Caco-2 (cell line): ENCODE data around the gene ASTN1. TPM values are rescaled to one million over a fixed set of nuclear protein-coding genes. Genes with fewer than 3 reads are reported as not detected.

Source experiments
- BruUV-seq: library from RNA; stranded (reverse); fragments of 400-500 nt; replicated peaks from 2 replicates; lab custom pipeline; 2021; lab: Mats Ljungman, UMichigan
- CTCF ChIA-PET: fragments of 300-600 bp; sonication (Branson Sonifier 250); formaldehyde crosslinking; loops from one replicate; lab custom pipeline; 2022; ENCODE audit warnings: antibody characterized with exemption; lab: Charles Lee
- POLR2A ChIA-PET: fragments of 300-600 bp; sonication (Branson Sonifier 250); formaldehyde crosslinking; loops from one replicate; lab custom pipeline; 2022; ENCODE audit warnings: antibody characterized with exemption; lab: Charles Lee
- DNase-seq, 2 experiments: peaks; one replicate each; pipeline versions ENCODE4 v3.0.0 to v3.0.0-alpha.2; 2020 to 2022
- H3K27me3 ChIP-seq: replicated peaks from 2 replicates; pipeline ENCODE4 v1.6.0; 2011; ENCODE audit warnings: low read length; ENCODE audit not compliant: control insufficient read depth, insufficient read depth
- H3K36me3 ChIP-seq: 2 replicates; pipeline ENCODE4 v1.5.1; 2011; ENCODE audit warnings: low read length; ENCODE audit not compliant: control insufficient read depth, insufficient read depth
- H3K4me1 ChIP-seq: fragments of 250-450 bp; sonication (Bioruptor Pico); 2 replicates; pipeline ENCODE4 v1.5.1; 2020; ENCODE audit warnings: mild to moderate bottlenecking
- H3K4me3 ChIP-seq: 2 replicates; pipeline ENCODE4 v1.5.1; 2011; ENCODE audit warnings: low read depth, mild to moderate bottlenecking, control low read depth, low read length
- H3K9me3 ChIP-seq: fragments of 250-450 bp; sonication (Bioruptor Pico); 2 replicates; pipeline ENCODE4 v1.5.1; 2020; ENCODE audit warnings: mild to moderate bottlenecking, moderate library complexity
- H3K27ac Mint-ChIP-seq: one replicate; pipeline ENCODE4 v1.8.0; 2022; ENCODE audit warnings: mixed read lengths; ENCODE audit not compliant: unreplicated experiment
- H3K27me3 Mint-ChIP-seq: one replicate; pipeline ENCODE4 v1.8.0; 2022; ENCODE audit warnings: mixed read lengths; ENCODE audit not compliant: insufficient read depth, unreplicated experiment
- H3K36me3 Mint-ChIP-seq: one replicate; pipeline ENCODE4 v1.8.0; 2022; ENCODE audit warnings: mild to moderate bottlenecking, mixed read lengths; ENCODE audit not compliant: insufficient read depth, unreplicated experiment
- H3K4me1 Mint-ChIP-seq: one replicate; pipeline ENCODE4 v1.8.0; 2022; ENCODE audit warnings: low read depth, mixed read lengths; ENCODE audit not compliant: unreplicated experiment
- H3K4me3 Mint-ChIP-seq: one replicate; pipeline ENCODE4 v1.8.0; 2022; ENCODE audit warnings: mild to moderate bottlenecking, moderate library complexity, mixed read lengths; ENCODE audit not compliant: unreplicated experiment
- H3K9me3 Mint-ChIP-seq: one replicate; pipeline ENCODE4 v1.8.0; 2022; ENCODE audit warnings: mixed read lengths; ENCODE audit not compliant: unreplicated experiment
- intact Hi-C: fragments of 100-400 bp; cut with micrococcal nuclease; formaldehyde crosslinking; loops from one replicate; pipeline ENCODE4 v1.10.0; 2022; ENCODE audit not compliant: unreplicated experiment
- total RNA-seq: library from RNA; stranded (reverse); gene quantifications from 2 replicates; pipeline ENCODE4 v1.2.3, GENCODE V29; 2022
- TF ChIP-seq, protein P1 (sequence below), 2 experiments: fragments of 200-600 bp in 1 of 2; IDR thresholded peaks; 1 replicate in 1 of 2; 2 replicates in 1 of 2; pipeline versions ENCODE4 v1.5.1 to v1.8.0; 2011 to 2022; ENCODE audit warnings: antibody characterized with exemption in 1 of 2, control low read depth in 1 of 2, inconsistent platforms in 1 of 2, low read depth in 1 of 2, low read length in 1 of 2, mild to moderate bottlenecking in 1 of 2, moderate library complexity in 1 of 2; ENCODE audit not compliant: insufficient read depth in 1 of 2, severe bottlenecking in 1 of 2, unreplicated experiment in 1 of 2

The ASTN1 gene
- total RNA-seq, 1 experiment from 2014 or later, result not detected

DNA sequence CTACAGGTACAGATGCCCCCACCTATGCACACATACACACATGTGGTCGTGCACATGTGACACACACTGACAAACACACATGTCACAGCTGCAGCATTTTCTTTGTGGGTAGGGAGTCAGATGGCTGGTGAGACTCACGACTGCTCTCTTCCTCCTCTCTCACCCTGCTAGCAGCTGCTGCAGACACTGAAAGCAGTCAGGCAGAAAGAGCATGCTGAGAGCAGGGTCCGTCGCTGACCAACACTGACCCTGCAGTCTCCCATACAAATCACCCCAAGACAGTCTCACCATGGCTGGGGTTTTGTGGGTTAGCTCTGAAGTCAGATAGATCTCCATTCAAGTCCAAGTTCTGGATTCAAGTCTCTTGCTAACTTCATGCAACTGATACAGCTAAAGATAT is 188.3 kb downstream of the ASTN1 start:
- no peaks in the 10 kb centered on the region for H3K9me3 ChIP-seq
- H3K4me1 ChIP-seq, result no peaks in the 10 kb centered on the region
- Mint-ChIP-seq H3K4me1 (no peaks in the 10 kb centered on the region), H3K9me3 (no peaks in the 10 kb centered on the region), H3K27ac (no peak overlapping the region), H3K4me3 (no peak overlapping the region), H3K27me3 (peaks cover 11% of the 10 kb centered on the region), H3K36me3 (no peaks in the 10 kb centered on the region)
- BruUV-seq, result no TSS peak
- H3K36me3 ChIP-seq, result no peaks in the 10 kb centered on the region
- ChIA-PET CTCF (no interaction called here), POLR2A (no interaction called here)
- no peak for DNase-seq
- TF ChIP-seq, protein P1, sequence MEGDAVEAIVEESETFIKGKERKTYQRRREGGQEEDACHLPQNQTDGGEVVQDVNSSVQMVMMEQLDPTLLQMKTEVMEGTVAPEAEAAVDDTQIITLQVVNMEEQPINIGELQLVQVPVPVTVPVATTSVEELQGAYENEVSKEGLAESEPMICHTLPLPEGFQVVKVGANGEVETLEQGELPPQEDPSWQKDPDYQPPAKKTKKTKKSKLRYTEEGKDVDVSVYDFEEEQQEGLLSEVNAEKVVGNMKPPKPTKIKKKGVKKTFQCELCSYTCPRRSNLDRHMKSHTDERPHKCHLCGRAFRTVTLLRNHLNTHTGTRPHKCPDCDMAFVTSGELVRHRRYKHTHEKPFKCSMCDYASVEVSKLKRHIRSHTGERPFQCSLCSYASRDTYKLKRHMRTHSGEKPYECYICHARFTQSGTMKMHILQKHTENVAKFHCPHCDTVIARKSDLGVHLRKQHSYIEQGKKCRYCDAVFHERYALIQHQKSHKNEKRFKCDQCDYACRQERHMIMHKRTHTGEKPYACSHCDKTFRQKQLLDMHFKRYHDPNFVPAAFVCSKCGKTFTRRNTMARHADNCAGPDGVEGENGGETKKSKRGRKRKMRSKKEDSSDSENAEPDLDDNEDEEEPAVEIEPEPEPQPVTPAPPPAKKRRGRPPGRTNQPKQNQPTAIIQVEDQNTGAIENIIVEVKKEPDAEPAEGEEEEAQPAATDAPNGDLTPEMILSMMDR (IDR thresholded peaks at IDR 0.05; ENCODE audit: insufficient read depth in 1 of 2, low read depth in 1 of 2, low read length in 1 of 2, severe bottlenecking in 1 of 2, unreplicated experiment in 1 of 2), result no peak
- no peaks in the 10 kb centered on the region for H3K27me3 ChIP-seq
- intact Hi-C loops, result no loop called here
- no peak overlapping the region for H3K4me3 ChIP-seq

GRCh38 chr1:176964687-176965086 is 199.8 kb downstream of the ASTN1 start:
- Mint-ChIP-seq H3K27ac (no peak overlapping the region), H3K36me3 (no peaks in the 10 kb centered on the region), H3K9me3 (no peaks in the 10 kb centered on the region), H3K4me1 (no peaks in the 10 kb centered on the region), H3K27me3 (peaks cover 19% of the 10 kb centered on the region), H3K4me3 (no peak overlapping the region)
- CTCF ChIA-PET, result no interaction called here
- TF ChIP-seq, protein P1 (IDR thresholded peaks at IDR 0.05; ENCODE audit: insufficient read depth in 1 of 2, low read depth in 1 of 2, low read length in 1 of 2, severe bottlenecking in 1 of 2, unreplicated experiment in 1 of 2), result no peak
- no peak overlapping the region for H3K4me3 ChIP-seq
- no TSS peak for BruUV-seq
- H3K4me1 ChIP-seq, result no peaks in the 10 kb centered on the region
- intact Hi-C loops, result no loop called here
- no peaks in the 10 kb centered on the region; the same call in none of the 2 replicates for H3K27me3 ChIP-seq
- H3K36me3 ChIP-seq, result no peaks in the 10 kb centered on the region
- no peak for DNase-seq
- POLR2A ChIA-PET, result no interaction called here
- no peaks in the 10 kb centered on the region for H3K9me3 ChIP-seq

DNA sequence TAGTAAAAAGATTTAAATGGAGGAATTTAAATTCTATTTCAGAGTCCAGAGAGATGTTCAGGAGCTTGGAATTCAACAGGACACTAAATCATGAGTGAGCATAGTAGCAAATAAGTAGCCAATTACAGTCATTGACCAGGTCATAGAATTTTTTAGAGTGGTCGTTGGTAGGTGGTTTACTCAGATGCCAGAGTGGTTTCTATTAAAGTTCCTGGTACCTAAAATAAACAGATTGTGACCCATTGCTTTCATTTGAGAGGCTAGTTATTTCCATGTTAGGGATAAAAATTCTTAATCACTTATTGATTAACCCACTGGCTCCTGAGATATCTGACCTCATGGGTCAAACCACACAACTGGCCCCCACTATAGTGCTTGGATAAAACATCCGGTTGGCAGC is 201.3 kb downstream of the ASTN1 start:
- no peaks in the 10 kb centered on the region for H3K4me1 Mint-ChIP-seq
- no peak for DNase-seq
- intact Hi-C loops, result no loop called here
- no peak overlapping the region for H3K4me3 Mint-ChIP-seq
- Histone ChIP-seq H3K27me3 (no peaks in the 10 kb centered on the region; the same call in none of the 2 replicates), H3K9me3 (no peaks in the 10 kb centered on the region), H3K4me3 (no peak overlapping the region), H3K4me1 (no peaks in the 10 kb centered on the region), H3K36me3 (no peaks in the 10 kb centered on the region)
- no peaks in the 10 kb centered on the region for H3K36me3 Mint-ChIP-seq
- ChIA-PET POLR2A (no interaction called here), CTCF (no interaction called here)
- H3K27ac Mint-ChIP-seq, result no peak overlapping the region
- BruUV-seq, result no TSS peak
- peaks cover 15% of the 10 kb centered on the region for H3K27me3 Mint-ChIP-seq
- TF ChIP-seq, protein P1 (IDR thresholded peaks at IDR 0.05; ENCODE audit: insufficient read depth in 1 of 2, low read depth in 1 of 2, low read length in 1 of 2, severe bottlenecking in 1 of 2, unreplicated experiment in 1 of 2), result no peak
- no peaks in the 10 kb centered on the region for H3K9me3 Mint-ChIP-seq
